Neural cell (in vitro differentiated cells): ENCODE results near the gene FFAR2.

Experiments
- POLR2AphosphoS5 ChIP-seq: IDR thresholded peaks from 2 replicates; pipeline ENCODE4 v1.6.1; 2012
- TF ChIP-seq, protein P1 (sequence below): IDR thresholded peaks from 2 replicates; pipeline ENCODE4 v1.6.1; 2012; ENCODE audit warnings: borderline replicate concordance

- TF ChIP-seq POLR2AphosphoS5 = no peak
- TF ChIP-seq, protein P1, sequence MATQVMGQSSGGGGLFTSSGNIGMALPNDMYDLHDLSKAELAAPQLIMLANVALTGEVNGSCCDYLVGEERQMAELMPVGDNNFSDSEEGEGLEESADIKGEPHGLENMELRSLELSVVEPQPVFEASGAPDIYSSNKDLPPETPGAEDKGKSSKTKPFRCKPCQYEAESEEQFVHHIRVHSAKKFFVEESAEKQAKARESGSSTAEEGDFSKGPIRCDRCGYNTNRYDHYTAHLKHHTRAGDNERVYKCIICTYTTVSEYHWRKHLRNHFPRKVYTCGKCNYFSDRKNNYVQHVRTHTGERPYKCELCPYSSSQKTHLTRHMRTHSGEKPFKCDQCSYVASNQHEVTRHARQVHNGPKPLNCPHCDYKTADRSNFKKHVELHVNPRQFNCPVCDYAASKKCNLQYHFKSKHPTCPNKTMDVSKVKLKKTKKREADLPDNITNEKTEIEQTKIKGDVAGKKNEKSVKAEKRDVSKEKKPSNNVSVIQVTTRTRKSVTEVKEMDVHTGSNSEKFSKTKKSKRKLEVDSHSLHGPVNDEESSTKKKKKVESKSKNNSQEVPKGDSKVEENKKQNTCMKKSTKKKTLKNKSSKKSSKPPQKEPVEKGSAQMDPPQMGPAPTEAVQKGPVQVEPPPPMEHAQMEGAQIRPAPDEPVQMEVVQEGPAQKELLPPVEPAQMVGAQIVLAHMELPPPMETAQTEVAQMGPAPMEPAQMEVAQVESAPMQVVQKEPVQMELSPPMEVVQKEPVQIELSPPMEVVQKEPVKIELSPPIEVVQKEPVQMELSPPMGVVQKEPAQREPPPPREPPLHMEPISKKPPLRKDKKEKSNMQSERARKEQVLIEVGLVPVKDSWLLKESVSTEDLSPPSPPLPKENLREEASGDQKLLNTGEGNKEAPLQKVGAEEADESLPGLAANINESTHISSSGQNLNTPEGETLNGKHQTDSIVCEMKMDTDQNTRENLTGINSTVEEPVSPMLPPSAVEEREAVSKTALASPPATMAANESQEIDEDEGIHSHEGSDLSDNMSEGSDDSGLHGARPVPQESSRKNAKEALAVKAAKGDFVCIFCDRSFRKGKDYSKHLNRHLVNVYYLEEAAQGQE = no peak
Measured at GRCh38 chr19:35495107-35496064, 47.3 kb downstream of the FFAR2 start.
